H9 (cell line): Measurements from ENCODE around the gene TCEAL8. TPM values are rescaled to one million over a fixed set of nuclear protein-coding genes. Genes with fewer than 3 reads are reported as not detected.

Experiments used
- DNase-seq: peaks from one replicate; pipeline ENCODE4 v3.0.0-alpha.2; 2017
- H2AFZ ChIP-seq: one replicate; pipeline ENCODE4 v1.6.1; 2013; ENCODE audit warnings: mild to moderate bottlenecking, low read length, control low read depth, moderate library complexity
- H2AK5ac ChIP-seq: 2 replicates; pipeline ENCODE4 v1.6.1; 2013; ENCODE audit warnings: low read length, control low read depth, mixed read lengths; ENCODE audit not compliant: insufficient read length
- H2BK120ac ChIP-seq: one replicate; pipeline ENCODE4 v1.6.1; 2013; ENCODE audit warnings: low read depth, mild to moderate bottlenecking, low read length, control low read depth, inconsistent platforms; ENCODE audit not compliant: poor library complexity, severe bottlenecking
- H2BK12ac ChIP-seq: 2 replicates; pipeline ENCODE4 v1.6.1; 2013; ENCODE audit warnings: low read length, control low read depth, mixed read lengths, low read depth; ENCODE audit not compliant: insufficient read length
- H2BK15ac ChIP-seq: 2 replicates; pipeline ENCODE4 v1.6.1; 2013; ENCODE audit warnings: low read depth, low read length, control low read depth
- H2BK20ac ChIP-seq: one replicate; pipeline ENCODE4 v1.6.1; 2013; ENCODE audit warnings: low read depth, mild to moderate bottlenecking, low read length, control low read depth, inconsistent platforms; ENCODE audit not compliant: poor library complexity, severe bottlenecking
- H2BK5ac ChIP-seq: 2 replicates; pipeline ENCODE4 v1.6.1; 2013; ENCODE audit warnings: low read length, control low read depth, mixed read lengths; ENCODE audit not compliant: insufficient read length
- H3K14ac ChIP-seq: 2 replicates; pipeline ENCODE4 v1.6.1; 2013; ENCODE audit warnings: low read length, control low read depth; ENCODE audit not compliant: insufficient read depth
- H3K18ac ChIP-seq: 2 replicates; pipeline ENCODE4 v1.6.1; 2013; ENCODE audit warnings: low read depth, mild to moderate bottlenecking, mixed read lengths, low read length, control low read depth; ENCODE audit not compliant: insufficient read length
- H3K23ac ChIP-seq: 2 replicates; pipeline ENCODE4 v1.6.1; 2013; ENCODE audit warnings: low read length, control low read depth, mixed read lengths, low read depth; ENCODE audit not compliant: insufficient read length
- H3K23me2 ChIP-seq: 2 replicates; pipeline ENCODE4 v1.6.1; 2013; ENCODE audit warnings: low read depth, mild to moderate bottlenecking, mixed read lengths, low read length, control low read depth; ENCODE audit not compliant: insufficient read length, poor library complexity, severe bottlenecking
- H3K27ac ChIP-seq: 2 replicates; pipeline ENCODE4 v1.5.1; 2013; ENCODE audit warnings: low read length, control low read depth, mixed read lengths, low read depth; ENCODE audit not compliant: insufficient read length
- H3K27me3 ChIP-seq: 2 replicates; pipeline ENCODE4 v1.6.1; 2013; ENCODE audit warnings: low read length, control low read depth, inconsistent platforms; ENCODE audit not compliant: insufficient read depth
- H3K4ac ChIP-seq: 2 replicates; pipeline ENCODE4 v1.6.1; 2013; ENCODE audit warnings: low read depth, mild to moderate bottlenecking, control low read depth, inconsistent platforms, low read length, moderate library complexity
- H3K4me1 ChIP-seq: 2 replicates; pipeline ENCODE4 v1.6.1; 2013; ENCODE audit warnings: low read length, control low read depth, inconsistent platforms; ENCODE audit not compliant: insufficient read depth
- H3K4me2 ChIP-seq: 2 replicates; pipeline ENCODE4 v1.6.1; 2013; ENCODE audit warnings: low read length, control low read depth, mixed read lengths; ENCODE audit not compliant: insufficient read length, insufficient read depth
- H3K56ac ChIP-seq: 2 replicates; pipeline ENCODE4 v1.6.1; 2013; ENCODE audit warnings: low read depth, mild to moderate bottlenecking, mixed read lengths, low read length, control low read depth; ENCODE audit not compliant: insufficient read length
- H3K79me1 ChIP-seq: 2 replicates; pipeline ENCODE4 v1.6.1; 2013; ENCODE audit warnings: low read depth, mild to moderate bottlenecking, moderate library complexity, low read length, control low read depth, inconsistent platforms; ENCODE audit not compliant: insufficient read depth, poor library complexity, severe bottlenecking
- H3K79me2 ChIP-seq: 2 replicates; pipeline ENCODE4 v1.6.1; 2013; ENCODE audit warnings: low read length, control low read depth, inconsistent platforms; ENCODE audit not compliant: insufficient read depth
- H3K9ac ChIP-seq: 2 replicates; pipeline ENCODE4 v1.6.1; 2013; ENCODE audit warnings: low read length, control low read depth, mixed read lengths; ENCODE audit not compliant: insufficient read length; ENCODE audit errors: extremely low read depth
- H3K9me3 ChIP-seq: one replicate; pipeline ENCODE4 v1.6.1; 2013; ENCODE audit warnings: low read depth, low read length, inconsistent platforms; ENCODE audit not compliant: control insufficient read depth
- H3T11ph ChIP-seq: one replicate; pipeline ENCODE4 v1.6.1; 2013; ENCODE audit warnings: mild to moderate bottlenecking, low read length, control low read depth, inconsistent platforms
- H4K20me1 ChIP-seq: one replicate; pipeline ENCODE4 v1.6.1; 2013; ENCODE audit not compliant: control insufficient read depth, insufficient read length, insufficient read depth
- H4K5ac ChIP-seq: 2 replicates; pipeline ENCODE4 v1.6.1; 2013; ENCODE audit warnings: low read depth, mild to moderate bottlenecking, mixed read lengths, low read length, control low read depth; ENCODE audit not compliant: insufficient read length
- H4K8ac ChIP-seq: replicated peaks from 2 replicates; pipeline ENCODE4 v1.6.1; 2013; ENCODE audit warnings: low read length, control low read depth, mixed read lengths, low read depth; ENCODE audit not compliant: insufficient read length
- H4K91ac ChIP-seq: 2 replicates; pipeline ENCODE4 v1.6.1; 2013; ENCODE audit warnings: low read depth, mild to moderate bottlenecking, moderate library complexity, mixed read lengths, low read length, control low read depth; ENCODE audit not compliant: insufficient read length
- H3K27ac Mint-ChIP-seq, 3 experiments: 2 replicates in 2 of 3; 3 replicates in 1 of 3; pipeline ENCODE4 v1.8.0; 2020 to 2021; ENCODE audit warnings: mixed read lengths in 3 of 3, mild to moderate bottlenecking in 1 of 3, moderate library complexity in 1 of 3
- H3K27me3 Mint-ChIP-seq: 2 replicates; pipeline ENCODE4 v1.8.0; 2021; ENCODE audit warnings: low read depth, mild to moderate bottlenecking, moderate library complexity, mixed read lengths
- H3K36me3 Mint-ChIP-seq, 3 experiments: 2 replicates in 2 of 3; 3 replicates in 1 of 3; pipeline ENCODE4 v1.8.0; 2020 to 2021; ENCODE audit warnings: low read depth in 3 of 3, mixed read lengths in 3 of 3; ENCODE audit not compliant: insufficient read depth in 1 of 3
- H3K4me1 Mint-ChIP-seq, 2 experiments: 2 replicates each; pipeline ENCODE4 v1.8.0; 2020; ENCODE audit warnings: mixed read lengths in 2 of 2
- H3K4me3 Mint-ChIP-seq, 2 experiments: 2 replicates in 1 of 2; 3 replicates in 1 of 2; pipeline ENCODE4 v1.8.0; 2020 to 2021; ENCODE audit warnings: mild to moderate bottlenecking in 2 of 2, mixed read lengths in 2 of 2, moderate library complexity in 1 of 2
- H3K9me3 Mint-ChIP-seq, 2 experiments: 2 replicates in 1 of 2; 3 replicates in 1 of 2; pipeline ENCODE4 v1.8.0; 2020; ENCODE audit warnings: mild to moderate bottlenecking in 2 of 2, mixed read lengths in 2 of 2, moderate library complexity in 1 of 2
- CTCF ChIP-seq: fragments of 200-600 bp; sonication (generic); conservative IDR thresholded peaks from 3 replicates; pipeline ENCODE4 v1.8.0; 2021; ENCODE audit warnings: antibody characterized with exemption, mild to moderate bottlenecking
- WGBS: extraction: QIAGEN DNeasy Blood & Tissue Kit; methylation state at CpG from one replicate; pipeline ENCODE4 v1.1.7; 2013; ENCODE audit warnings: missing lambda C conversion rate, low lambda C conversion rate, mixed read lengths; ENCODE audit not compliant: insufficient read length; ENCODE audit errors: extremely low coverage; 5-methylcytosine and 5-hydroxymethylcytosine counted together
- total RNA-seq: library from RNA; stranded (reverse); gene quantifications from 2 replicates; pipeline ENCODE4 v1.2.1, GENCODE V29; 2021

The TCEAL8 gene
- total RNA-seq, 1 experiment from 2014 or later: 78.1 TPM

- H4K8ac ChIP-seq: no peak overlapping the region
- peaks cover 2 to 49% of the 10 kb centered on the region in 2 experiments; a peak in 4 of 5 replicates for H3K9me3 Mint-ChIP-seq
- H3K4ac ChIP-seq: no peak overlapping the region
- H3K4me1 ChIP-seq: 0 out of 2 replicates have a peak, but pooled peaks cover 2% of the 10 kb centered on the region
- peaks cover 4% of the 10 kb centered on the region for H3K23me2 ChIP-seq
- H4K20me1 ChIP-seq: no peaks in the 10 kb centered on the region
- H3K79me1 ChIP-seq: no peaks in the 10 kb centered on the region
- no peak overlapping the region for H3T11ph ChIP-seq
- TF ChIP-seq CTCF: no peak
- no peak overlapping the region for H2BK12ac ChIP-seq
- no peak overlapping the region for H3K18ac ChIP-seq
- no peaks in the 10 kb centered on the region for H3K9me3 ChIP-seq
- H3K4me1 Mint-ChIP-seq: peaks cover 7 to 20% of the 10 kb centered on the region in 2 experiments; a peak in 3 of 4 replicates
- H3K9ac ChIP-seq: peak overlapping the region; percentile 81
- no peak overlapping the region for H4K91ac ChIP-seq
- no peak overlapping the region for H2BK15ac ChIP-seq
- H2AK5ac ChIP-seq: no peak overlapping the region
- peak overlapping the region; percentile 77 for H3K27ac ChIP-seq
- H3K4me2 ChIP-seq: peak overlapping the region; percentile 58
- no peak overlapping the region for H2BK5ac ChIP-seq
- H3K14ac ChIP-seq: no peak overlapping the region
- no peak overlapping the region for H3K56ac ChIP-seq
- peak overlapping the region; percentile 82 to 89 for H3K4me3 Mint-ChIP-seq
- H2BK20ac ChIP-seq: no peak overlapping the region
- H3K36me3 Mint-ChIP-seq: peaks cover 16 to 19% (median 17%) of the 10 kb centered on the region in 3 experiments
- H3K23ac ChIP-seq: no peak overlapping the region
- peak overlapping the region; percentile 97 to 99 (median 98) for H3K27ac Mint-ChIP-seq
- no peak overlapping the region for H2BK120ac ChIP-seq
- H3K79me2 ChIP-seq: no peaks in the 10 kb centered on the region
- H4K5ac ChIP-seq: no peak overlapping the region
- H3K27me3 ChIP-seq: no peaks in the 10 kb centered on the region
- WGBS: no CpG with 5 or more reads among the region's 8 CpGs
- H2AFZ ChIP-seq: no peak overlapping the region
- peaks cover 1% of the 10 kb centered on the region; the same call in 1 of the 2 replicates for H3K27me3 Mint-ChIP-seq
- DNase-seq: no peak
Observed at GRCh38 chrX:103253608-103254007, 1.3 kb downstream of the TCEAL8 start.
